ENCODE results near the gene HEATR9.

DNA sequence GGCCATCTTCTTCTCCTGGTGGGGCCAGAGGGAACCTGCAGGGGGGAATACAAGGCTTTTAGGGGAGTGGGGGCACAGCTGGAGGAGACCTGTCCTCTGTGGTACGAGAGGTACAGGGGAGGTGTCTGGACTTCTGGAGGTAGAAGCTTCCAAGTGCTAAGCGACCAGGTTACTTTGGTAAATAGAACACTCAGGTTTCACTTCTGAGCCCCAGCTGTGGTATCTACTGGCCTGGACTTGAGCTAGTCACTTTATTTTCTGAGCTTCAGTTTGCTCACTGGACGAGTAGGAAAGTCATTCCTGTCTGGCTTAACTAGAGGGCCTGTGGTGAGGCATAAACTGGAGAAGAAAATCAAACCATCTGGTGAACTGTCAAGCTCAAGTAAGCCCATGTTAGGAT lies at the start of gene HEATR9:
- TF ChIP-seq, protein P1, sequence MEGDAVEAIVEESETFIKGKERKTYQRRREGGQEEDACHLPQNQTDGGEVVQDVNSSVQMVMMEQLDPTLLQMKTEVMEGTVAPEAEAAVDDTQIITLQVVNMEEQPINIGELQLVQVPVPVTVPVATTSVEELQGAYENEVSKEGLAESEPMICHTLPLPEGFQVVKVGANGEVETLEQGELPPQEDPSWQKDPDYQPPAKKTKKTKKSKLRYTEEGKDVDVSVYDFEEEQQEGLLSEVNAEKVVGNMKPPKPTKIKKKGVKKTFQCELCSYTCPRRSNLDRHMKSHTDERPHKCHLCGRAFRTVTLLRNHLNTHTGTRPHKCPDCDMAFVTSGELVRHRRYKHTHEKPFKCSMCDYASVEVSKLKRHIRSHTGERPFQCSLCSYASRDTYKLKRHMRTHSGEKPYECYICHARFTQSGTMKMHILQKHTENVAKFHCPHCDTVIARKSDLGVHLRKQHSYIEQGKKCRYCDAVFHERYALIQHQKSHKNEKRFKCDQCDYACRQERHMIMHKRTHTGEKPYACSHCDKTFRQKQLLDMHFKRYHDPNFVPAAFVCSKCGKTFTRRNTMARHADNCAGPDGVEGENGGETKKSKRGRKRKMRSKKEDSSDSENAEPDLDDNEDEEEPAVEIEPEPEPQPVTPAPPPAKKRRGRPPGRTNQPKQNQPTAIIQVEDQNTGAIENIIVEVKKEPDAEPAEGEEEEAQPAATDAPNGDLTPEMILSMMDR (IDR thresholded peaks at IDR 0.05): no peak
- TF ChIP-seq EP300 (IDR thresholded peaks at IDR 0.05): no peak
- no peak for TF ChIP-seq POLR2A (IDR thresholded peaks at IDR 0.05)

Data from gastroesophageal sphincter (tissue), 3 donors.